ENCODE data around the gene PIMREG.

GRCh38 chr17:6463616-6464445, 19.6 kb downstream of the PIMREG start:
- TF ChIP-seq, protein P1, sequence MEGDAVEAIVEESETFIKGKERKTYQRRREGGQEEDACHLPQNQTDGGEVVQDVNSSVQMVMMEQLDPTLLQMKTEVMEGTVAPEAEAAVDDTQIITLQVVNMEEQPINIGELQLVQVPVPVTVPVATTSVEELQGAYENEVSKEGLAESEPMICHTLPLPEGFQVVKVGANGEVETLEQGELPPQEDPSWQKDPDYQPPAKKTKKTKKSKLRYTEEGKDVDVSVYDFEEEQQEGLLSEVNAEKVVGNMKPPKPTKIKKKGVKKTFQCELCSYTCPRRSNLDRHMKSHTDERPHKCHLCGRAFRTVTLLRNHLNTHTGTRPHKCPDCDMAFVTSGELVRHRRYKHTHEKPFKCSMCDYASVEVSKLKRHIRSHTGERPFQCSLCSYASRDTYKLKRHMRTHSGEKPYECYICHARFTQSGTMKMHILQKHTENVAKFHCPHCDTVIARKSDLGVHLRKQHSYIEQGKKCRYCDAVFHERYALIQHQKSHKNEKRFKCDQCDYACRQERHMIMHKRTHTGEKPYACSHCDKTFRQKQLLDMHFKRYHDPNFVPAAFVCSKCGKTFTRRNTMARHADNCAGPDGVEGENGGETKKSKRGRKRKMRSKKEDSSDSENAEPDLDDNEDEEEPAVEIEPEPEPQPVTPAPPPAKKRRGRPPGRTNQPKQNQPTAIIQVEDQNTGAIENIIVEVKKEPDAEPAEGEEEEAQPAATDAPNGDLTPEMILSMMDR (IDR thresholded peaks at IDR 0.05) = no peak
- TF ChIP-seq TCF7L2 (IDR thresholded peaks at IDR 0.05; ENCODE audit: low read depth, low read length) = no peak
- TF ChIP-seq, protein P2, sequence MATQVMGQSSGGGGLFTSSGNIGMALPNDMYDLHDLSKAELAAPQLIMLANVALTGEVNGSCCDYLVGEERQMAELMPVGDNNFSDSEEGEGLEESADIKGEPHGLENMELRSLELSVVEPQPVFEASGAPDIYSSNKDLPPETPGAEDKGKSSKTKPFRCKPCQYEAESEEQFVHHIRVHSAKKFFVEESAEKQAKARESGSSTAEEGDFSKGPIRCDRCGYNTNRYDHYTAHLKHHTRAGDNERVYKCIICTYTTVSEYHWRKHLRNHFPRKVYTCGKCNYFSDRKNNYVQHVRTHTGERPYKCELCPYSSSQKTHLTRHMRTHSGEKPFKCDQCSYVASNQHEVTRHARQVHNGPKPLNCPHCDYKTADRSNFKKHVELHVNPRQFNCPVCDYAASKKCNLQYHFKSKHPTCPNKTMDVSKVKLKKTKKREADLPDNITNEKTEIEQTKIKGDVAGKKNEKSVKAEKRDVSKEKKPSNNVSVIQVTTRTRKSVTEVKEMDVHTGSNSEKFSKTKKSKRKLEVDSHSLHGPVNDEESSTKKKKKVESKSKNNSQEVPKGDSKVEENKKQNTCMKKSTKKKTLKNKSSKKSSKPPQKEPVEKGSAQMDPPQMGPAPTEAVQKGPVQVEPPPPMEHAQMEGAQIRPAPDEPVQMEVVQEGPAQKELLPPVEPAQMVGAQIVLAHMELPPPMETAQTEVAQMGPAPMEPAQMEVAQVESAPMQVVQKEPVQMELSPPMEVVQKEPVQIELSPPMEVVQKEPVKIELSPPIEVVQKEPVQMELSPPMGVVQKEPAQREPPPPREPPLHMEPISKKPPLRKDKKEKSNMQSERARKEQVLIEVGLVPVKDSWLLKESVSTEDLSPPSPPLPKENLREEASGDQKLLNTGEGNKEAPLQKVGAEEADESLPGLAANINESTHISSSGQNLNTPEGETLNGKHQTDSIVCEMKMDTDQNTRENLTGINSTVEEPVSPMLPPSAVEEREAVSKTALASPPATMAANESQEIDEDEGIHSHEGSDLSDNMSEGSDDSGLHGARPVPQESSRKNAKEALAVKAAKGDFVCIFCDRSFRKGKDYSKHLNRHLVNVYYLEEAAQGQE (IDR thresholded peaks at IDR 0.05; ENCODE audit: insufficient read depth in 1 of 2, low read depth in 2 of 2, low read length in 1 of 2) = no peak
- TF ChIP-seq POLR2AphosphoS5 (IDR thresholded peaks at IDR 0.05; ENCODE audit: low read depth, low read length) = no peak
- no peak for TF ChIP-seq SIN3A (IDR thresholded peaks at IDR 0.05; ENCODE audit: borderline replicate concordance, insufficient read depth, low read depth, low read length)
